Transverse colon (tissue), 4 donors: ENCODE measurements around the gene FILIP1L. TPM values are rescaled to one million over a fixed set of nuclear protein-coding genes. Genes with fewer than 3 reads are reported as not detected.

ENCODE experiments used
- DNase-seq: peaks from one replicate; pipeline ENCODE4 v3.0.0-alpha.2; 2019
- H3K27ac ChIP-seq, 4 donors: fragments of 200-600 bp; sonication (generic); 2 replicates each; pipeline ENCODE4 v1.5.1; 2016 to 2018; ENCODE audit warnings: inconsistent platforms in 4 of 4
- H3K27me3 ChIP-seq: fragments of 200-600 bp; sonication (generic); 2 replicates; pipeline ENCODE4 v1.5.1; 2017; ENCODE audit warnings: inconsistent platforms
- H3K36me3 ChIP-seq, 4 donors: fragments of 200-600 bp; sonication (generic); 2 replicates each; pipeline ENCODE4 v1.5.1; 2017 to 2019; ENCODE audit warnings: inconsistent platforms in 4 of 4
- H3K4me1 ChIP-seq, 4 donors: fragments of 200-600 bp; sonication (generic); 2 replicates each; pipeline ENCODE4 v1.5.1; 2017 to 2020; ENCODE audit warnings: inconsistent platforms in 4 of 4
- H3K4me3 ChIP-seq, 4 donors: fragments of 200-600 bp; sonication (generic); 1 replicate in 1 of 4; 2 replicates in 3 of 4; pipeline versions ENCODE4 v1.5.1 to v1.6.1; 2017 to 2019; ENCODE audit warnings: inconsistent platforms in 4 of 4
- H3K9me3 ChIP-seq, 2 donors: fragments of 200-600 bp; sonication (generic); 2 replicates each; pipeline ENCODE4 v1.5.1; 2017 to 2019; ENCODE audit warnings: inconsistent platforms in 2 of 2
- EP300 ChIP-seq: sonication (generic); formaldehyde crosslinking; IDR thresholded peaks from one replicate; pipeline ENCODE4 v1.6.1; 2017; ENCODE audit warnings: antibody characterized with exemption, low read depth
- POLR2A ChIP-seq: fragments of 450-650 bp; IDR thresholded peaks from one replicate; pipeline ENCODE4 v1.6.1; 2016; ENCODE audit warnings: antibody characterized with exemption, mild to moderate bottlenecking, moderate library complexity
- POLR2AphosphoS5 ChIP-seq, 3 donors: sonication (generic); formaldehyde crosslinking; IDR thresholded peaks; one replicate each; pipeline ENCODE4 v1.6.1; 2016; ENCODE audit warnings: antibody characterized with exemption in 3 of 3
- WGBS, 2 donors: methylation state at CpG; one replicate each; pipeline ENCODE4 v1.1.5; 2018; ENCODE audit warnings: low coverage in 1 of 2; 5-methylcytosine and 5-hydroxymethylcytosine counted together
- in situ Hi-C, 4 donors: fragments of 200-750 bp; cut with MboI; loops; one replicate each; pipeline versions ENCODE4 v1.15.0 to v1.15.1; 2017; ENCODE audit warnings: low sequenced_read_pairs in 3 of 4, low pct_ligation_motif_present in 1 of 4, low pct_unique_long_range_greater_than_20kb in 1 of 4
- intact Hi-C: fragments of 100-400 bp; cut with DNase I; formaldehyde crosslinking; loops from one replicate; pipeline ENCODE4 v1.15.1; 2023; ENCODE audit warnings: low total_unique reads
- total RNA-seq, 4 donors: library from RNA; depleted of rRNA; stranded (reverse); fragments of >200 nt; gene quantifications; one replicate each; pipeline ENCODE4 v1.1.0, GENCODE V29; 2016
- TF ChIP-seq, protein P1 (sequence below), 5 experiments: fragments of 200-600 bp in 3 of 5; fragments of 450-650 bp in 2 of 5; sonication (generic) in 3 of 5; IDR thresholded peaks; 1 replicate in 2 of 5; 2 replicates in 3 of 5; pipeline ENCODE4 v1.5.1; 2016 to 2017; ENCODE audit warnings: antibody characterized with exemption in 5 of 5, inconsistent platforms in 3 of 5, mild to moderate bottlenecking in 2 of 5, moderate library complexity in 1 of 5

The FILIP1L gene
- total RNA-seq, 4 donors from 2014 or later = 12.3 to 38.2 (median 26.9) TPM

DNA sequence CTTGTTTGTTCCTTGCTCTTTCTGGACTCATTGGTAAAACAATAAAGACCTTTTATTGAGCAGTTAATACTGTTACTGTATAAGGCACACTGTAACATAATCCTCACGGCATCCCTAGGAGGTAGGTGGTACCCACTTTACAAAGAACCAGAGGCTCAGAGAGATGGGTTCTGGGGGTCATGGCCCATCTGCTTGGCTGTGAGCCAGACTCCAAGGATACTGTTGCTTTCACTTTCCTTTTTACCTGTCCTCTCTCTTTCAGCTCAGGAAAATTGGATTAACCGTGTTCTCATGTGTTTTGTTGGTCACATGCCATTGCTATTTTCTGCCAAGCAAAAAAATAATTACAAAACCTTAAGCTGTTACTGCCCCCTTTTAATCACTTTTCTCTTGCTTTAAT lies 34.8 kb upstream of the FILIP1L start:
- no peak for DNase-seq
- no peaks in the 10 kb centered on the region for H3K27me3 ChIP-seq
- H3K9me3 ChIP-seq = no peaks in the 10 kb centered on the region
- H3K36me3 ChIP-seq = no peaks in the 10 kb centered on the region
- in situ Hi-C loops = no loop called here
- peaks cover 0 to 6% (median 0%) of the 10 kb centered on the region in 4 donors for H3K4me1 ChIP-seq
- 94 to 95% methylated on average over 2 of the region's 2 CpGs for WGBS, 2 donors
- intact Hi-C loops = no loop called here
- no peak for TF ChIP-seq POLR2A
- no peak for TF ChIP-seq EP300
- TF ChIP-seq POLR2AphosphoS5 (IDR thresholded peaks at IDR 0.05) = no peak
- TF ChIP-seq, protein P1, sequence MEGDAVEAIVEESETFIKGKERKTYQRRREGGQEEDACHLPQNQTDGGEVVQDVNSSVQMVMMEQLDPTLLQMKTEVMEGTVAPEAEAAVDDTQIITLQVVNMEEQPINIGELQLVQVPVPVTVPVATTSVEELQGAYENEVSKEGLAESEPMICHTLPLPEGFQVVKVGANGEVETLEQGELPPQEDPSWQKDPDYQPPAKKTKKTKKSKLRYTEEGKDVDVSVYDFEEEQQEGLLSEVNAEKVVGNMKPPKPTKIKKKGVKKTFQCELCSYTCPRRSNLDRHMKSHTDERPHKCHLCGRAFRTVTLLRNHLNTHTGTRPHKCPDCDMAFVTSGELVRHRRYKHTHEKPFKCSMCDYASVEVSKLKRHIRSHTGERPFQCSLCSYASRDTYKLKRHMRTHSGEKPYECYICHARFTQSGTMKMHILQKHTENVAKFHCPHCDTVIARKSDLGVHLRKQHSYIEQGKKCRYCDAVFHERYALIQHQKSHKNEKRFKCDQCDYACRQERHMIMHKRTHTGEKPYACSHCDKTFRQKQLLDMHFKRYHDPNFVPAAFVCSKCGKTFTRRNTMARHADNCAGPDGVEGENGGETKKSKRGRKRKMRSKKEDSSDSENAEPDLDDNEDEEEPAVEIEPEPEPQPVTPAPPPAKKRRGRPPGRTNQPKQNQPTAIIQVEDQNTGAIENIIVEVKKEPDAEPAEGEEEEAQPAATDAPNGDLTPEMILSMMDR (IDR thresholded peaks at IDR 0.05) = no peak
- H3K27ac ChIP-seq = peak overlapping the region in 2 of 4 donors; percentile 5 to 73
- no peak overlapping the region for H3K4me3 ChIP-seq

DNA sequence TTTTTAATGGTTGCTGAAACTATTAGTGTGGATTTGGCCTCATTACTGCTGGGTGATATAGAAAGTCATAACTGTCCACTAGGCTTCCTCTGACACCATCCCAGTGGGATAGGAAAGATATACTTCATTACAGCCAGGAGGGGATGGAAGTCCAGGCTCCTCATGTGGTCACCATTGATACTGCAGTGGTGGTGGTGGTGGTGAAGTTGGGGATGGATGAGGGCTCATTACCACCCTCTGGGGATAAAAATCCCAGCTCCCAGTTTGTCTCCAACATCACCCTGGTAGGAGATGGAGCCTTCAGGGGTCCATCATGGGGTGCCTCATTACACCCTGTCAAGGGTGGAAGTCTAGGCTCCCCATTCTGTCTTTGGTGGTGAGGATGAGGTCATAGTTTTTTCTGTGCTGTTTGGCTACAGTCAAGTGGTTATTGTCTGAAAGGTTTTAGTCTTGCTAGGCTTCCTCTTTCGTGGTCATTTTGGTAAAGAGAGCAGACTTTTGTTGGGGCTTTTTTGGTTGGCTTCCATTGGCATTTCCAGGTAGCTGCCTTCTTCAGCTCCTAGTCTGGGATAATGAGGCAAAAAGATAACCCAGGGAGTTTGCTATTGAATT lies 30.1 kb upstream of the FILIP1L start:
- Histone ChIP-seq H3K4me1 (no peaks in the 10 kb centered on the region), H3K27me3 (no peaks in the 10 kb centered on the region), H3K27ac (no peak overlapping the region), H3K4me3 (no peak overlapping the region), H3K36me3 (no peaks in the 10 kb centered on the region), H3K9me3 (peaks cover 6 to 10% of the 10 kb centered on the region in 2 donors)
- no peak for DNase-seq
- 63% methylated on average over 1 of the region's 1 CpG; no CpG with 5 or more reads in 1 of the 2 donors for WGBS, 2 donors
- no peak for TF ChIP-seq POLR2AphosphoS5 (IDR thresholded peaks at IDR 0.05)
- TF ChIP-seq EP300 = no peak
- no peak for TF ChIP-seq POLR2A
- TF ChIP-seq, protein P1 (IDR thresholded peaks at IDR 0.05) = no peak
- intact Hi-C loops = no loop called here
- in situ Hi-C loops = no loop called here

DNA sequence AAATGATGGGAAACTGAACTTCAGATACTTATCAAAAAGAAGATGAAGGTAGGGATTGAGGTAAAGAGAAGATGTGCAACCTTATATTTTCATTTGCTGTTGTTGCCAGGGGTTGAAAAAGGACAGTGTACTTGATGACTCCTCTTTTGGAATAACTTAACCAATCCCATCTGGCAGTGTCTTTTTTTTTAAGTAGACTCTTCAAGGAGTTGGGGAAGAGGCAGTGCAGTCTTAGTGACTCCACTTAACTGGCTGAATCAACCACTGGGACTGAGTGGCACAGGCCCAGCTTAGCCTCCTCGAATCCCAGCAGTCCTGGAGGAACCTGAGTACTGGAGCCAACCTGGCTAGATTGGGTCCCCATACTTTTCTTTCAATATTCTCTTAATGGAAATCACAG lies 27.3 kb upstream of the FILIP1L start:
- 76% methylated on average over 1 of the region's 1 CpG; no CpG with 5 or more reads in 1 of the 2 donors for WGBS, 2 donors
- Histone ChIP-seq H3K27me3 (no peaks in the 10 kb centered on the region), H3K4me3 (no peak overlapping the region), H3K36me3 (no peaks in the 10 kb centered on the region), H3K27ac (no peak overlapping the region), H3K4me1 (peaks cover 0 to 3% (median 0%) of the 10 kb centered on the region in 4 donors), H3K9me3 (peaks cover 6 to 10% of the 10 kb centered on the region in 2 donors)
- DNase-seq = no peak
- TF ChIP-seq EP300 = no peak
- no peak for TF ChIP-seq POLR2AphosphoS5 (IDR thresholded peaks at IDR 0.05)
- TF ChIP-seq POLR2A = no peak
- TF ChIP-seq, protein P1 (IDR thresholded peaks at IDR 0.05) = no peak
- intact Hi-C loops = no loop called here
- in situ Hi-C loops = no loop called here

DNA sequence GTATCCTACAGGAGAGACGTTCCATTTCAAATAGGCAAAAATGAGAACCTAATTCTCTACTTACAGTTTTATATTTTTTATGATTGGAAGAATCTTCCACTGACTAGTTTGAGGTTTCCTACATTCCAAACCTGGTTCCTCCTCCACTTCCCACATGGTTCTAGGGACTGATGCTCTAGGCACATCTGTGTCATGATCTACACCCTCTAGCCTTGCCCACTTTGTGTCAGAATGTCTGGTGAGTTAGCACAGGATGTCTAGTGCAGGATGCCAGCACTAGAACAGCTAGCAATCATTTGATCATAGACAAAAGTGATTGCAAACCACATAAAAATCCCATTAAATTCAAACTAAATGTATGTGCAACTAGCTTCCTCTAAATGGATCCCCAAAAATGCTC lies 26.7 kb upstream of the FILIP1L start:
- Histone ChIP-seq H3K4me3 (no peak overlapping the region), H3K36me3 (no peaks in the 10 kb centered on the region), H3K9me3 (peaks cover 6 to 10% of the 10 kb centered on the region in 2 donors), H3K27ac (no peak overlapping the region), H3K4me1 (peaks cover 0 to 5% (median 0%) of the 10 kb centered on the region in 4 donors), H3K27me3 (no peaks in the 10 kb centered on the region)
- in situ Hi-C loops (no loop called here), intact Hi-C loops (no loop called here)
- DNase-seq = no peak
- no peak for TF ChIP-seq EP300
- TF ChIP-seq POLR2AphosphoS5 (IDR thresholded peaks at IDR 0.05) = no peak
- TF ChIP-seq POLR2A = no peak
- 90 to 100% methylated on average over 1 of the region's 1 CpG for WGBS, 2 donors

DNA sequence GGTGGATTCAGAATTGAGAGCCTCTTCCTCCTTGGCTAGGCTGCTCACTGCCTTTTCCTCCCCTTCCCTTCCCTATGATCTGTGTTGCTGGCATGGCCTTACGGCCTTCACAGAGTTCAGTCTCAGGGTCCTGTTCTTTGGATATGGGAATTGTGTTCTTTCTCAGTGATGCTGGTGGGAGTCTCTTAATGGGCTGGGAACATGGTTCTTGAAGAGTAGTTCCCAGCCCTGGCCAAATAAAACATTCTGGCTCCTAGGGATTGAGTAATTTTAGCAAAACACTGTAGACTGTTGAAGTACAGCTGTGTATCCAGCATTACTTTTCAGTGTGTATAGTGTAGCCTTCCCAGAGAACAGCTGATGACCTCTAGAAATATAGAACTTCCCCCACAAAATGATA lies 22.6 kb upstream of the FILIP1L start:
- Histone ChIP-seq H3K27me3 (no peaks in the 10 kb centered on the region), H3K4me1 (peaks cover 0 to 5% (median 0%) of the 10 kb centered on the region in 4 donors), H3K36me3 (no peaks in the 10 kb centered on the region), H3K4me3 (no peak overlapping the region), H3K9me3 (no peaks in the 10 kb centered on the region), H3K27ac (no peak overlapping the region)
- in situ Hi-C loops (no loop called here), intact Hi-C loops (no loop called here)
- 74% methylated on average over 1 of the region's 1 CpG; no CpG with 5 or more reads in 1 of the 2 donors for WGBS, 2 donors
- DNase-seq = no peak
- TF ChIP-seq POLR2AphosphoS5 (IDR thresholded peaks at IDR 0.05) (no peak), EP300 (no peak), POLR2A (no peak)
- TF ChIP-seq, protein P1 (IDR thresholded peaks at IDR 0.05) = no peak
